ENCODE data around the gene MBTD1.
"Not testable (repeated sequence)": the region's sequence is repeated elsewhere in the genome, so short reads cannot be mapped to it uniquely, and the experiment has no call there.

Gene MBTD1

GRCh38 chr17:51269991-51270390 lies 10.1 kb upstream of the MBTD1 start:
- Histone ChIP-seq H3K4me1 (ENCODE audit: insufficient read depth, low read length) (no peaks in the 10 kb centered on the region), H3K27me3 (ENCODE audit: control insufficient read depth in 1 of 2, insufficient read depth in 2 of 2, low read length in 2 of 2) (no peaks in the 10 kb centered on the region), H3K4me3 (ENCODE audit: low read depth in 1 of 2, low read length in 2 of 2) (no peak overlapping the region), H3K9me3 (ENCODE audit: low read length) (no peaks in the 10 kb centered on the region), H3K27ac (ENCODE audit: low read depth, low read length) (no peak overlapping the region), H3K36me3 (ENCODE audit: insufficient read depth, low read length) (peaks cover 47% of the 10 kb centered on the region), H3K9ac (ENCODE audit: low read length) (no peak overlapping the region)

DNA sequence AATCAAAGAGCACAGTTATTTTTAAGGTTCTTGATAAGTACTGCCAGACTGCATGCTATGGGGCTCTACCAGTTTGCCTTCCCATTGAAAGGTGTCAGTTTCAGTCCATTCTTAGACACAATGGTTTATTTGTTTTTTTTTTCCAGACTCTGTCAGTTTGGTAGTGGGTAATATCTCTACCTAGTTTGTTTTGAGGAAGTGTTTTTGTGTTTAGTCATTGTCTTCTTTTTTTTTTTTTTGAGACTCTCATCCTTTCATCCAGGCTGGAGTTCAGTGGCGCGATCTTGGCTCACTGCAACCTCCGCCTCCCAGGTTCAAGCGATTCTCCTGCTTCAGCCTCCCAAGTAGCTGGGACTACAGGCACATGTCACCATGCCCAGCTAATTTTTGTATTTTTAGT lies 4.6 kb upstream of the MBTD1 start:
- Histone ChIP-seq H3K36me3 (ENCODE audit: insufficient read depth, low read length) (peaks cover 31% of the 10 kb centered on the region), H3K4me1 (ENCODE audit: insufficient read depth, low read length) (peaks cover 10% of the 10 kb centered on the region)
- H3K9me3 ChIP-seq (ENCODE audit: low read length); H3K9ac ChIP-seq (ENCODE audit: low read length); H3K4me3 ChIP-seq (ENCODE audit: low read depth in 1 of 2, low read length in 2 of 2); H3K27ac ChIP-seq (ENCODE audit: low read depth, low read length); H3K27me3 ChIP-seq (ENCODE audit: control insufficient read depth in 1 of 2, insufficient read depth in 2 of 2, low read length in 2 of 2): not testable (repeated sequence)

DNA sequence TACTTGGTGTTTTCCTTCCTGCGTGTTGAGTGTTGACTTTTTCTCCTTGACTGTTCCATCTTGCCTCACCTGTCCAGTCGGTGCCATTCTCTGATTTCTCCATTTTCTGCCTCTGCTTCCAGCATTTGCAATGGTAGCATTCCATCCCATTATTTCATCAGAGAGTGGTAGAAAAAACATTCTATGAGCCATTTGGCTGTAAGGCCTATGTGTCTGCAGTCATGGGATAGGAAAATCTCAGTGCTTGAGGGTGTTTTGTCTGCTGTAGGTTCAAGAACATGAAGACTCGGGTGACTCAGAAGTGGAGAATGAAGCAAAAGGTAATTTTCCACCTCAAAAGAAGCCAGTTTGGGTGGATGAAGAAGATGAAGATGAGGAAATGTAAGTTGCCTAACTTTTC lies 3.2 kb upstream of the MBTD1 start:
- no peak overlapping the region for H3K27ac ChIP-seq (ENCODE audit: low read depth, low read length)
- H3K9ac ChIP-seq (ENCODE audit: low read length), result no peak overlapping the region
- H3K4me1 ChIP-seq (ENCODE audit: insufficient read depth, low read length), result peaks cover 21% of the 10 kb centered on the region
- peaks cover 18% of the 10 kb centered on the region for H3K36me3 ChIP-seq (ENCODE audit: insufficient read depth, low read length)
- H3K9me3 ChIP-seq (ENCODE audit: low read length), result no peaks in the 10 kb centered on the region
- no peaks in the 10 kb centered on the region for H3K27me3 ChIP-seq (ENCODE audit: control insufficient read depth in 1 of 2, insufficient read depth in 2 of 2, low read length in 2 of 2)
- no peak overlapping the region for H3K4me3 ChIP-seq (ENCODE audit: low read depth in 1 of 2, low read length in 2 of 2)

DNA sequence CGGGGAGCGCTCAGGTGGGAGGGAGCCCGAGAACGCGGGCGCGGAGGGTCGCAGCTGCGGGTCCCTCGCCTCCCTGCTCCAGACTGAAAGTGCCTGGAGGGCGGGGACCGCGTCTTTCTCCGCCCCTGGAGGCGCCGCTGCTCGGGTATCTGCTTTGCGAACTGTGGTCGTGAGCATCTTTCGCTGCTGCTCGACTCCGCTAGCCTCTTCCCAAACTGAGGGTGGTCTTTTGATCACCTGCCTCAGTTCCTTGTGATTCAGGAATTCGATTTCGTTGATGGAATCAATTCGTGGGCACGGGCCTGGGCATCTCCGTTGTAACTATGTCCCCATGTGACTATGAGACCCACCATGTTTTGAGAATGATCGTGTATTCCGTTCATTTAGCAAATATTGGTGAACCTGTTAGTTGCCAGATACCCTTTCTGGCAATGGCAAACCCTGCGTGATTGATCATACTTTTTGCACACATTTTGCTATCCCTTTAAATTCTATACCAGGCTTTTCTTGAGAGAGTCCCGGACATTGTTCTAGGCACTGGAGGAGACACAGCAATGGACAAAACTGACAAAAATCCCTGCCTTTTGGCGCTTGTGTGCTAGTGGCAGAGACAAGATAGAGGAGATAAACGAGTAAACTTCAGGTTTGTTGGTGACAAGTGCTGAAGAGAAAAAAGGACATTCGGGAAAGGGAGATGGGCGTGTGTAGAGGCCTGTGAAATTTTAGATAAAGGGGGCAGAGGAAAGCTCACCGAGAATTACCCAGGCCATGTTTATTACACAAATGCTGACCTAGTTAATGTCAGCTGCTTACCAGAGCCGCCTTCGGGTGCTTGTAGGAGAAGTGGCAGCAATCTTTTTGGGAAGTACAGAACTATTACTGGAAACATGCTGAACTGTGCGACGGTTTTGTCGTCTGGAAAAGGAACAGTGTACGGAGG lies 1.4 kb upstream of the MBTD1 start:
- H3K9me3 ChIP-seq (ENCODE audit: low read length), result no peaks in the 10 kb centered on the region
- peaks cover 26% of the 10 kb centered on the region for H3K4me1 ChIP-seq (ENCODE audit: insufficient read depth, low read length)
- H3K36me3 ChIP-seq (ENCODE audit: insufficient read depth, low read length), result peaks cover 12% of the 10 kb centered on the region
- H3K9ac ChIP-seq (ENCODE audit: low read length), result peak overlapping the region; percentile 79
- peak overlapping the region; percentile 99 for H3K27ac ChIP-seq (ENCODE audit: low read depth, low read length)
- H3K4me3 ChIP-seq (ENCODE audit: low read depth in 1 of 2, low read length in 2 of 2), result peak overlapping the region; percentile 77 to 90
- H3K27me3 ChIP-seq (ENCODE audit: control insufficient read depth in 1 of 2, insufficient read depth in 2 of 2, low read length in 2 of 2), result no peaks in the 10 kb centered on the region

DNA sequence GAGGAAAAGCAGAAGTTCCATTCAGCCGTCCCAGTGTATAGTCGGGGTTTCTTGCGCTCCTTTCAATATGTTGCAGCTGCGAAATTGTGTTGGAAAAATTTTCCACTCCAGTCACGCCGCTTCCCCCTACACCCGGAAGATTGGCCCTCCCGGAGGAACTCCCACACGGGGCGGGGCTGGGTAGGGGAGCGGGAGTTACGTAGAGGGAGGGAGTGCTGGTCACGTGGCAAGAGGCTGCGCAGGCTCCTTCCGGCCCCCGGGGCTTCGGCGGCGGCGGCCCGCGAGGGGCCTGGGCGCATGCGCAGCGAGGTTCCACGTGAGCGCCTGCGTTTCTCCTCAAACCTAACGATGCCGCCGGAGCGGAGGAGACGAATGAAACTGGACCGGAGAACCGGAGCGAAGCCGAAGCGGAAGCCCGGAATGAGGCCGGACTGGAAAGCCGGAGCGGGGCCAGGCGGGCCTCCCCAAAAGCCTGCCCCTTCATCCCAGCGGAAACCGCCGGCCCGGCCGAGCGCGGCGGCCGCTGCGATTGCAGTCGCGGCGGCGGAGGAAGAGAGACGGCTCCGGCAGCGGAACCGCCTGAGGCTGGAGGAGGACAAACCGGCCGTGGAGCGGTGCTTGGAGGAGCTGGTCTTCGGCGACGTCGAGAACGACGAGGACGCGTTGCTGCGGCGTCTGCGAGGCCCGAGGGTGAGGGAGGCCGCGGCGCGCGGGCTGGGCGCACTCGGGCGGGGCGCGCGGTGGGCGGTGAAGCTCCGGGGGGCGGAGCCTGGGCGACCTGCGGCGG lies 581 bp upstream of the MBTD1 start, which contains the start of gene UTP18:
UTP18 (plus strand) TSS at position 310 of the 787 bp plus-strand sequence; CDS start at position 349, 39 bp downstream.
- H3K4me3 ChIP-seq (ENCODE audit: low read depth in 1 of 2, low read length in 2 of 2), result peak within 1 kb of the TSS; percentile 77 to 90
- H3K9ac ChIP-seq (ENCODE audit: low read length), result peak within 1 kb of the TSS; percentile 79
- H3K36me3 ChIP-seq (ENCODE audit: insufficient read depth, low read length), result peaks cover 6% of the 10 kb centered on the region
- no peaks in the 10 kb centered on the region for H3K27me3 ChIP-seq (ENCODE audit: control insufficient read depth in 1 of 2, insufficient read depth in 2 of 2, low read length in 2 of 2)
- H3K27ac ChIP-seq (ENCODE audit: low read depth, low read length), result peak within 1 kb of the TSS; percentile 99
- H3K9me3 ChIP-seq (ENCODE audit: low read length), result no peaks in the 10 kb centered on the region
- peaks cover 29% of the 10 kb centered on the region for H3K4me1 ChIP-seq (ENCODE audit: insufficient read depth, low read length)

GRCh38 chr17:51258756-51259563 lies 889 bp downstream of the MBTD1 start:
- peaks cover 29% of the 10 kb centered on the region for H3K4me1 ChIP-seq (ENCODE audit: insufficient read depth, low read length)

GRCh38 chr17:51257150-51258081 lies 2.4 kb downstream of the MBTD1 start:
- Histone ChIP-seq H3K36me3 (ENCODE audit: insufficient read depth, low read length) (peaks cover 10% of the 10 kb centered on the region), H3K4me3 (ENCODE audit: low read depth in 1 of 2, low read length in 2 of 2) (no peak overlapping the region), H3K27me3 (ENCODE audit: control insufficient read depth in 1 of 2, insufficient read depth in 2 of 2, low read length in 2 of 2) (no peaks in the 10 kb centered on the region), H3K9ac (ENCODE audit: low read length) (no peak overlapping the region), H3K9me3 (ENCODE audit: low read length) (no peaks in the 10 kb centered on the region), H3K27ac (ENCODE audit: low read depth, low read length) (no peak overlapping the region), H3K4me1 (ENCODE audit: insufficient read depth, low read length) (peaks cover 29% of the 10 kb centered on the region)

More at GRCh38 chr17:51258756-51259563, 889 bp downstream of the MBTD1 start:
- Histone ChIP-seq H3K9ac (ENCODE audit: low read length) (peak overlapping the region; percentile 67), H3K27me3 (ENCODE audit: control insufficient read depth in 1 of 2, insufficient read depth in 2 of 2, low read length in 2 of 2) (no peaks in the 10 kb centered on the region), H3K4me3 (ENCODE audit: low read depth in 1 of 2, low read length in 2 of 2) (peak overlapping the region; percentile 77 to 90), H3K36me3 (ENCODE audit: insufficient read depth, low read length) (peaks cover 13% of the 10 kb centered on the region), H3K9me3 (ENCODE audit: low read length) (no peaks in the 10 kb centered on the region), H3K27ac (ENCODE audit: low read depth, low read length) (peak overlapping the region; percentile 99)

DNA sequence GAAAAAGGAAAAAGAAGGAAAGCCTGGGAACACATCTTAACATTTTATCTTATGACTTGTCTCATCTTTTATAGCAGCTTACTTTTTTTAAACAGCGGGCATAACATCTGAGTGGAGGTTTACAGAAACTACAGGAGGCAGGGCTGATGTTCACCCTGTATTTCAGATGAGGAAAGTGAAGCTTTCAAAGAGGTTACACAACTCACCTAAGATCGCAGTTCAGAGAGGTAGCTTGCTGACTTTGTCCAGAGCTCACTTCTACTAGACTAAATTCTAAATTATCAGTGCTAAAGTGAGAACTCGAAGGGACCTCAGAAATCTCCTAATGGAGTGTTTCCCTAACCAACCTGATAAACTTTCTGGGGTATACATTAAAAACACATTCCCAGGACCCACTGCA lies 3.7 kb downstream of the MBTD1 start:
- peaks cover 20% of the 10 kb centered on the region for H3K4me1 ChIP-seq (ENCODE audit: insufficient read depth, low read length)
- no peaks in the 10 kb centered on the region for H3K9me3 ChIP-seq (ENCODE audit: low read length)
- H3K27me3 ChIP-seq (ENCODE audit: control insufficient read depth in 1 of 2, insufficient read depth in 2 of 2, low read length in 2 of 2), result no peaks in the 10 kb centered on the region
- H3K9ac ChIP-seq (ENCODE audit: low read length), result no peak overlapping the region
- H3K4me3 ChIP-seq (ENCODE audit: low read depth in 1 of 2, low read length in 2 of 2), result no peak overlapping the region
- H3K36me3 ChIP-seq (ENCODE audit: insufficient read depth, low read length), result peaks cover 10% of the 10 kb centered on the region
- no peak overlapping the region for H3K27ac ChIP-seq (ENCODE audit: low read depth, low read length)

- Histone ChIP-seq H3K36me3 (ENCODE audit: insufficient read depth, low read length) (peaks cover 10% of the 10 kb centered on the region), H3K4me1 (ENCODE audit: insufficient read depth, low read length) (peaks cover 19% of the 10 kb centered on the region), H3K27ac (ENCODE audit: low read depth, low read length) (no peak overlapping the region), H3K27me3 (ENCODE audit: control insufficient read depth in 1 of 2, insufficient read depth in 2 of 2, low read length in 2 of 2) (no peaks in the 10 kb centered on the region), H3K9me3 (ENCODE audit: low read length) (no peaks in the 10 kb centered on the region), H3K4me3 (ENCODE audit: low read depth in 1 of 2, low read length in 2 of 2) (no peak overlapping the region), H3K9ac (ENCODE audit: low read length) (no peak overlapping the region)
These were observed 4.2 kb downstream of the MBTD1 start for GRCh38 chr17:51255673-51256072.

- Histone ChIP-seq H3K9ac (ENCODE audit: low read length) (no peak overlapping the region), H3K27ac (ENCODE audit: low read depth, low read length) (no peak overlapping the region), H3K27me3 (ENCODE audit: control insufficient read depth in 1 of 2, insufficient read depth in 2 of 2, low read length in 2 of 2) (no peaks in the 10 kb centered on the region), H3K9me3 (ENCODE audit: low read length) (no peaks in the 10 kb centered on the region), H3K4me3 (ENCODE audit: low read depth in 1 of 2, low read length in 2 of 2) (no peak overlapping the region), H3K4me1 (ENCODE audit: insufficient read depth, low read length) (peaks cover under 1% of the 10 kb centered on the region), H3K36me3 (ENCODE audit: insufficient read depth, low read length) (peaks cover 10% of the 10 kb centered on the region)
These were observed 8.8 kb downstream of the MBTD1 start for GRCh38 chr17:51251010-51251409.
